MM.1S (cell line): ENCODE measurements around the gene IL17D.

Source experiments
- DNase-seq: peaks from one replicate; pipeline ENCODE4 v3.0.0-alpha.2; 2015
- H2AFZ ChIP-seq: fragments of 300-600 bp; sonication (generic); 2 replicates; pipeline ENCODE4 v1.6.0; 2016; ENCODE audit warnings: antibody characterized with exemption, low read length
- H3F3A ChIP-seq: fragments of 300-600 bp; sonication (generic); 2 replicates; pipeline ENCODE4 v1.6.1; 2016; ENCODE audit warnings: mild to moderate bottlenecking, antibody characterized with exemption, low read length, moderate library complexity, mixed read lengths; ENCODE audit not compliant: insufficient read depth
- H3K27ac ChIP-seq: fragments of 300-600 bp; sonication (generic); 2 replicates; pipeline ENCODE4 v1.5.1; 2016; ENCODE audit warnings: mild to moderate bottlenecking, low read length
- H3K27me3 ChIP-seq: fragments of 300-600 bp; sonication (generic); replicated peaks from 2 replicates; pipeline ENCODE4 v1.6.0; 2016; ENCODE audit warnings: low read length; ENCODE audit not compliant: insufficient read depth
- H3K36me3 ChIP-seq: fragments of 300-600 bp; sonication (generic); replicated peaks from 2 replicates; pipeline ENCODE4 v1.6.1; 2016; ENCODE audit warnings: mild to moderate bottlenecking, low read length, mixed read lengths; ENCODE audit not compliant: insufficient read depth
- H3K4me1 ChIP-seq: fragments of 300-600 bp; sonication (generic); 2 replicates; pipeline ENCODE4 v1.6.1; 2016; ENCODE audit warnings: low read length, mixed read lengths
- H3K4me2 ChIP-seq: fragments of 300-600 bp; sonication (generic); 2 replicates; pipeline ENCODE4 v1.6.0; 2016; ENCODE audit warnings: low read depth, low read length
- H3K4me3 ChIP-seq: fragments of 300-600 bp; sonication (generic); 2 replicates; pipeline ENCODE4 v1.5.1; 2016; ENCODE audit warnings: low read length, mixed read lengths
- H3K79me2 ChIP-seq: fragments of 300-600 bp; sonication (generic); 2 replicates; pipeline ENCODE4 v1.6.1; 2016; ENCODE audit warnings: mixed run types, low read length, mixed read lengths
- H3K9ac ChIP-seq: fragments of 300-600 bp; sonication (generic); 2 replicates; pipeline ENCODE4 v1.6.1; 2016; ENCODE audit warnings: low read length, mixed read lengths
- H3K9me2 ChIP-seq: fragments of 300-600 bp; sonication (generic); replicated peaks from 2 replicates; pipeline ENCODE4 v1.6.1; 2016; ENCODE audit warnings: mild to moderate bottlenecking, low read length, mixed read lengths; ENCODE audit not compliant: insufficient read depth
- H3K9me3 ChIP-seq: fragments of 300-600 bp; sonication (generic); replicated peaks from 2 replicates; pipeline ENCODE4 v1.6.1; 2016; ENCODE audit warnings: mild to moderate bottlenecking, low read length, mixed read lengths; ENCODE audit not compliant: insufficient read depth
- H4K20me1 ChIP-seq: fragments of 300-600 bp; sonication (generic); 2 replicates; pipeline ENCODE4 v1.6.1; 2016; ENCODE audit warnings: mild to moderate bottlenecking, low read length, moderate library complexity, mixed read lengths; ENCODE audit not compliant: insufficient read depth
- EZH2 ChIP-seq: fragments of 300-600 bp; sonication (generic); optimal IDR thresholded peaks from 2 replicates; pipeline ENCODE3; 2017; ENCODE audit warnings: low read depth, mild to moderate bottlenecking, antibody characterized with exemption, low read length, mixed read lengths
- EZH2phosphoT487 ChIP-seq: fragments of 300-600 bp; sonication (generic); IDR thresholded peaks from 2 replicates; pipeline ENCODE4 v1.6.1; 2018; ENCODE audit warnings: antibody characterized with exemption, low read length
- TF ChIP-seq, protein P1 (sequence below): fragments of 300-600 bp; sonication (generic); IDR thresholded peaks from 2 replicates; pipeline ENCODE4 v1.5.1; 2016; ENCODE audit warnings: antibody characterized with exemption, low read length, mixed read lengths

Gene IL17D, protein sequence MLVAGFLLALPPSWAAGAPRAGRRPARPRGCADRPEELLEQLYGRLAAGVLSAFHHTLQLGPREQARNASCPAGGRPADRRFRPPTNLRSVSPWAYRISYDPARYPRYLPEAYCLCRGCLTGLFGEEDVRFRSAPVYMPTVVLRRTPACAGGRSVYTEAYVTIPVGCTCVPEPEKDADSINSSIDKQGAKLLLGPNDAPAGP

DNA sequence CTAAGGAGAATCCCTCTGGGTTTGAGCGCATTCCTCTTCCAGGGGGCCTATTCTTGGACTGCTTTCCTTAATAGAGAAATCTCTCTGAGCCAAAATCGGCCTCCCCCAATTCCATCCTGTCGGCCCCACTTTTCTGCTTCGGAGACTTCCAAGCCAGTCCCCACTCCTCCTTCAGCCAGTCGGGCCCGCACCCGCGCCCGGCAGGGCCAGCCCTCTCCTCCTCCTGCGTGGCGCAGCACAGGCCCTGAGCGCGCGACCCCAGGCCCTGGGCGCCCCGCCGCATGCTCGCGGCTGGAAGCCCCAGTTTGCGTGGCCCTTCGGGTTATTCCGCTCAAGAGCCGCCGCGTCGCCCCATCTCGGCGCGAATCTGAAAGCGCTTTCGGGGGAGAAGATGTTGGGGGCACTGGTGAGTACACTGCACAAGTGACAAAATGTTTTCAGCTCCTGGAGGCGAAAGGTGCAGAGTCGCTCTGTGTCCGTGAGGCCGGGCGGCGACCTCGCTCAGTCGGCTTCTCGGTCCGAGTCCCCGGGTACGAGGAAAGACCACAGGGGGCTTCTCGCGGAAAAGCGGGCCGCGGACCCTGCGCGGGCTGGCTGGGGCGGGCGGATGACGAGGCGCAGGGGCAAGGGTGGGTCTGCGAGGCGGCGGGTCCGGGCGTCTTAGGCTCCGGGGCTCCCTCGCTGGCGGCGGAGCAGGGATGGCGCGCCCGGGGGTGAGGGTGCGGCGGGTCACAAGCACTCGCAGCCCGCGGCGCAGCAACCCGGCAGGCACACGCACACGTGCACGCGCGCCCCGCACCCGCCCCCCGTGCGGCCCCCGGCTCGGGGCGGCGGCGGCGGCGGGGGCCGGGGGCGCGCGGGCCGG, at the start of gene IL17D:
Gene IL17D, plus strand, starts transcription at position 785 of the 865 bp plus-strand sequence. CDS start 303 bp downstream, outside the sequence.
- peak within 1 kb of the TSS; percentile 56; the same call in 1 of the 2 replicates for H3K27ac ChIP-seq
- DNase-seq, result peak; percentile 32

DNA sequence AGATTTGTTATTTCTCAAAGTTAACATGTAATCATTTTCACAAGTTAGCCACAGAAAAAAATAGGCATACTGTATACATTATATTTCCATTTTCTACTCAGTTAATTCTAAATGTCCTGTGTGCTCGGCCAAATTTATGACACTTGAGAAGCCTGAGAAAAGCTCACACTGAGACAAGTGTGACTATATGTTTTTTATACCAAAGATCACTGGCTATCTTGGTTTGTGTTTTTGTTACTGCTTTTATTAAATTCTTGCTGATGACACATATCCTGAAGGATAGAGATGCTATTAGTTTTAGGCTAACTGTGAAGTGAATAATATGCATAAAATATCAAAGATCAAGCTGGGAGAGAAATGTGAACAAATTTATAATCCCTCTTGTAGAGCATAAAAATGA, 49.3 kb upstream of the IL17D start:
- H2AFZ ChIP-seq, result no peak overlapping the region
- H4K20me1 ChIP-seq, result no peaks in the 10 kb centered on the region
- no peaks in the 10 kb centered on the region for H3F3A ChIP-seq
- TF ChIP-seq, protein P1, sequence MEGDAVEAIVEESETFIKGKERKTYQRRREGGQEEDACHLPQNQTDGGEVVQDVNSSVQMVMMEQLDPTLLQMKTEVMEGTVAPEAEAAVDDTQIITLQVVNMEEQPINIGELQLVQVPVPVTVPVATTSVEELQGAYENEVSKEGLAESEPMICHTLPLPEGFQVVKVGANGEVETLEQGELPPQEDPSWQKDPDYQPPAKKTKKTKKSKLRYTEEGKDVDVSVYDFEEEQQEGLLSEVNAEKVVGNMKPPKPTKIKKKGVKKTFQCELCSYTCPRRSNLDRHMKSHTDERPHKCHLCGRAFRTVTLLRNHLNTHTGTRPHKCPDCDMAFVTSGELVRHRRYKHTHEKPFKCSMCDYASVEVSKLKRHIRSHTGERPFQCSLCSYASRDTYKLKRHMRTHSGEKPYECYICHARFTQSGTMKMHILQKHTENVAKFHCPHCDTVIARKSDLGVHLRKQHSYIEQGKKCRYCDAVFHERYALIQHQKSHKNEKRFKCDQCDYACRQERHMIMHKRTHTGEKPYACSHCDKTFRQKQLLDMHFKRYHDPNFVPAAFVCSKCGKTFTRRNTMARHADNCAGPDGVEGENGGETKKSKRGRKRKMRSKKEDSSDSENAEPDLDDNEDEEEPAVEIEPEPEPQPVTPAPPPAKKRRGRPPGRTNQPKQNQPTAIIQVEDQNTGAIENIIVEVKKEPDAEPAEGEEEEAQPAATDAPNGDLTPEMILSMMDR, result no peak
- TF ChIP-seq EZH2phosphoT487 (no peak), EZH2 (no peak)
- no peak overlapping the region for H3K4me2 ChIP-seq
- H3K4me3 ChIP-seq, result no peak overlapping the region
- no peaks in the 10 kb centered on the region for H3K79me2 ChIP-seq
- no peaks in the 10 kb centered on the region for H3K27me3 ChIP-seq
- H3K9ac ChIP-seq, result no peak overlapping the region
- no peak overlapping the region for H3K27ac ChIP-seq
- H3K9me2 ChIP-seq, result no peaks in the 10 kb centered on the region
- no peaks in the 10 kb centered on the region for H3K36me3 ChIP-seq
- H3K4me1 ChIP-seq, result no peaks in the 10 kb centered on the region
- no peaks in the 10 kb centered on the region for H3K9me3 ChIP-seq
- DNase-seq, result no peak

More for the DNA sequence above, at the start of gene IL17D:
- Histone ChIP-seq H3K9me2 (no peaks in the 10 kb centered on the region), H3K4me2 (peak within 1 kb of the TSS; percentile 84), H3K4me3 (peak within 1 kb of the TSS; percentile 73), H3K9ac (peak within 1 kb of the TSS; percentile 74), H3K9me3 (no peaks in the 10 kb centered on the region), H3K36me3 (no peaks in the 10 kb centered on the region), H3K79me2 (no peaks in the 10 kb centered on the region), H3K27me3 (no peaks in the 10 kb centered on the region), H4K20me1 (no peaks in the 10 kb centered on the region), H3K4me1 (no peaks in the 10 kb centered on the region), H3F3A (0 out of 2 replicates have a peak, but pooled peaks cover 2% of the 10 kb centered on the region), H2AFZ (peak within 1 kb of the TSS; percentile 61)
- TF ChIP-seq EZH2, result no peak
- TF ChIP-seq, protein P1, result no peak
- no peak for TF ChIP-seq EZH2phosphoT487

DNA sequence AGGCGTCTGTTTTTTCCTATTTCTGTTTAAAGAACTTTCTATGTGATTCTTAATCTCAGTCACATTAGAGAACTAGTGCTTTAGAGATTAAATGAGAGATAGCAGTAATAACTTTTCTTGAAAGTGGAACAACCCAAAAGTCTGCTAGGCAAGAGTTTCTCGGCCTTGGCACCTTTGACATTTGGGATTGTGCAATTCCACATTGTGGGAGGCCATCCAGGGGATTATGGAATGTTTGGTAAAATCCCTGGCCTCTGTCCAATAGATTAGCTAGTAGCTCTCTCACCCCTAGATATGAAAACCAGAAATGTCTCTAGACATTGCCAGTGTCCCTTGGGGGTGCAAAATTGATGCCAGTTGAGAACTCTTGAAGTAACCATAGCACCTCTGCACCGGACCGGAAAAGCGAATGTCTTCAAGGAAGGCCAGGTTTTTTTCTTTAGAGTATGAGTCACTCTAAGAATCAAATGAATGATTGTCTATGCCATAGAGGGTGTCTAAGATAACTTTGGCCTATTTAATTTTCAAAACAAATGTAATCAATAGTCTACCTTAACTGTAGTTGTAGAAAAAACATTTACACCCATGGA, 45.0 kb upstream of the IL17D start:
- Histone ChIP-seq H3K9me2 (no peaks in the 10 kb centered on the region), H3K36me3 (no peaks in the 10 kb centered on the region), H3K4me2 (no peak overlapping the region), H3F3A (no peaks in the 10 kb centered on the region), H3K27me3 (no peaks in the 10 kb centered on the region), H3K4me3 (no peak overlapping the region), H3K9me3 (no peaks in the 10 kb centered on the region), H3K27ac (no peak overlapping the region), H2AFZ (no peak overlapping the region), H3K79me2 (no peaks in the 10 kb centered on the region), H3K4me1 (no peaks in the 10 kb centered on the region), H4K20me1 (no peaks in the 10 kb centered on the region), H3K9ac (no peak overlapping the region)
- DNase-seq, result no peak
- TF ChIP-seq EZH2phosphoT487 (no peak), EZH2 (no peak)
- TF ChIP-seq, protein P1, result no peak
